Smooth muscle cell (in vitro differentiated cells): ENCODE measurements around the gene TNS1. TPM values are rescaled to one million over a fixed set of nuclear protein-coding genes. Genes with fewer than 3 reads are reported as not detected.

Experiments used
- DNase-seq: peaks from one replicate; lab custom pipeline; 2025; ENCODE audit not compliant: unreplicated experiment; lab: John Stamatoyannopoulos, UW
- H2AFZ ChIP-seq: fragments of 200-600 bp; sonication (generic); 2 replicates; pipeline ENCODE4 v1.6.0; 2016; ENCODE audit warnings: antibody characterized with exemption, low read depth, mild to moderate bottlenecking
- H3F3A ChIP-seq: fragments of 200-600 bp; sonication (generic); 2 replicates; pipeline ENCODE4 v1.6.0; 2017; ENCODE audit warnings: antibody characterized with exemption, low read depth
- H3K27ac ChIP-seq: fragments of 200-600 bp; sonication (generic); 2 replicates; pipeline ENCODE4 v1.5.1; 2016; ENCODE audit warnings: low read depth, mild to moderate bottlenecking
- H3K27me3 ChIP-seq: fragments of 200-600 bp; sonication (generic); 2 replicates; pipeline ENCODE4 v1.6.1; 2016; ENCODE audit warnings: low read depth, mild to moderate bottlenecking
- H3K36me3 ChIP-seq: fragments of 200-600 bp; sonication (generic); 2 replicates; pipeline ENCODE4 v1.5.1; 2016; ENCODE audit warnings: low read depth
- H3K4me1 ChIP-seq: fragments of 200-600 bp; sonication (generic); 2 replicates; pipeline ENCODE4 v1.5.1; 2016; ENCODE audit warnings: low read depth
- H3K4me2 ChIP-seq: fragments of 200-600 bp; sonication (generic); 2 replicates; pipeline ENCODE4 v1.6.0; 2016; ENCODE audit warnings: mild to moderate bottlenecking
- H3K4me3 ChIP-seq: fragments of 200-600 bp; sonication (generic); 2 replicates; pipeline ENCODE4 v1.5.1; 2016; ENCODE audit warnings: mild to moderate bottlenecking
- H3K79me2 ChIP-seq: fragments of 200-600 bp; sonication (generic); 2 replicates; pipeline ENCODE4 v1.6.0; 2016; ENCODE audit warnings: low read depth, mild to moderate bottlenecking
- H3K9ac ChIP-seq: fragments of 200-600 bp; sonication (generic); 2 replicates; pipeline ENCODE4 v1.6.0; 2016; ENCODE audit warnings: low read depth
- H3K9me3 ChIP-seq: fragments of 200-600 bp; sonication (generic); replicated peaks from 2 replicates; pipeline ENCODE4 v1.5.1; 2016; ENCODE audit warnings: low read depth
- H4K20me1 ChIP-seq: fragments of 200-600 bp; sonication (generic); 2 replicates; pipeline ENCODE4 v1.6.0; 2016; ENCODE audit warnings: low read depth
- CTCF ChIP-seq: fragments of 200-600 bp; sonication (generic); IDR thresholded peaks from 2 replicates; pipeline ENCODE4 v1.5.1; 2017; ENCODE audit warnings: borderline replicate concordance, mild to moderate bottlenecking, antibody characterized with exemption; ENCODE audit not compliant: insufficient read depth, poor library complexity, severe bottlenecking
- WGBS: methylation state at CpG from one replicate; pipeline ENCODE4 v1.1.7; 2016; ENCODE audit warnings: low lambda C conversion rate; 5-methylcytosine and 5-hydroxymethylcytosine counted together
- polyA plus RNA-seq: library from polyadenylated mRNA; unstranded; fragments of >200 nt; fragmentation: Nextera tagmentation; extraction: Ambion mirVana; gene quantifications from 2 replicates; pipeline ENCODE4 v1.2.1, GENCODE V29; 2016
- total RNA-seq: library from RNA; depleted of rRNA; stranded (reverse); fragments of >200 nt; gene quantifications from 2 replicates; pipeline ENCODE4 v1.2.3, GENCODE V29; 2014

The TNS1 gene
- total and polyA plus RNA-seq, 2 experiments from 2014 or later, result 52.3 to 61.5 TPM

- Histone ChIP-seq H3K36me3 (no peaks in the 10 kb centered on the region), H3K4me2 (peak overlapping the region; percentile 4), H3K27ac (peak overlapping the region; percentile 26), H4K20me1 (peaks cover 96% of the 10 kb centered on the region), H3K4me1 (peaks cover 12% of the 10 kb centered on the region), H3K9ac (no peak overlapping the region), H3F3A (peaks cover 4% of the 10 kb centered on the region), H3K9me3 (no peaks in the 10 kb centered on the region), H3K27me3 (no peaks in the 10 kb centered on the region), H2AFZ (no peak overlapping the region), H3K4me3 (no peak overlapping the region), H3K79me2 (peaks cover 85% of the 10 kb centered on the region)
- DNase-seq, result no peak
- TF ChIP-seq CTCF, result no peak
- 76% methylated on average over 19 of the region's 19 CpGs for WGBS
Measured at GRCh38 chr2:217947383-217948350, 55.1 kb downstream of the TNS1 start.

- Histone ChIP-seq H3K4me1 (peaks cover 11% of the 10 kb centered on the region), H2AFZ (no peak overlapping the region), H3K9ac (no peak overlapping the region), H3K9me3 (no peaks in the 10 kb centered on the region), H3K27me3 (no peaks in the 10 kb centered on the region), H3K4me2 (no peak overlapping the region), H3K27ac (no peak overlapping the region), H3K79me2 (peaks cover 86% of the 10 kb centered on the region), H3K4me3 (no peak overlapping the region), H4K20me1 (peaks cover 96% of the 10 kb centered on the region), H3F3A (peaks cover 4% of the 10 kb centered on the region), H3K36me3 (no peaks in the 10 kb centered on the region)
- no peak for DNase-seq
- 95% methylated on average over 6 of the region's 6 CpGs for WGBS
- no peak for TF ChIP-seq CTCF
Measured at GRCh38 chr2:217946051-217946450, 56.7 kb downstream of the TNS1 start.

GRCh38 chr2:217945530-217945929, 57.3 kb downstream of the TNS1 start:
- Histone ChIP-seq H3K4me1 (peaks cover 8% of the 10 kb centered on the region), H3K27ac (peak overlapping the region; percentile 0), H3K79me2 (peaks cover 86% of the 10 kb centered on the region), H3K9me3 (no peaks in the 10 kb centered on the region), H3K4me2 (no peak overlapping the region), H3K27me3 (no peaks in the 10 kb centered on the region), H3F3A (peaks cover 4% of the 10 kb centered on the region), H3K4me3 (no peak overlapping the region), H3K36me3 (no peaks in the 10 kb centered on the region), H2AFZ (no peak overlapping the region), H4K20me1 (peaks cover 96% of the 10 kb centered on the region), H3K9ac (no peak overlapping the region)
- no peak for DNase-seq
- WGBS, result 95% methylated on average over 5 of the region's 5 CpGs
- TF ChIP-seq CTCF, result no peak
